Mesendoderm (in vitro differentiated cells): Measurements from ENCODE around the gene ZNF536.
"Not testable (repeated sequence)": the region's sequence is repeated elsewhere in the genome, so short reads cannot be mapped to it uniquely, and the experiment has no call there.

Source experiments
- DNase-seq: peaks from one replicate; pipeline ENCODE4 v3.0.0; 2013
- H2AK5ac ChIP-seq: 2 replicates; pipeline ENCODE4 v1.6.1; 2013; ENCODE audit warnings: low read length, inconsistent platforms
- H2BK120ac ChIP-seq: 2 replicates; pipeline ENCODE4 v1.6.1; 2013; ENCODE audit warnings: low read depth, mild to moderate bottlenecking, low read length, moderate library complexity, mixed read lengths
- H2BK15ac ChIP-seq: replicated peaks from 2 replicates; pipeline ENCODE4 v1.6.1; 2013; ENCODE audit warnings: low read depth, mild to moderate bottlenecking, moderate library complexity
- H2BK5ac ChIP-seq: 2 replicates; pipeline ENCODE4 v1.6.1; 2013; ENCODE audit warnings: low read length, inconsistent platforms
- H3K18ac ChIP-seq: 2 replicates; pipeline ENCODE4 v1.6.1; 2013; ENCODE audit warnings: mild to moderate bottlenecking, low read length, mixed read lengths
- H3K23ac ChIP-seq: one replicate; pipeline ENCODE4 v1.6.1; 2013; ENCODE audit warnings: low read length
- H3K27ac ChIP-seq: 2 replicates; pipeline ENCODE4 v1.5.1; 2013; ENCODE audit warnings: low read depth, mild to moderate bottlenecking, inconsistent platforms, low read length, moderate library complexity
- H3K27me3 ChIP-seq: 2 replicates; pipeline ENCODE4 v1.6.1; 2013; ENCODE audit warnings: low read length, control low read depth, mild to moderate bottlenecking, inconsistent platforms; ENCODE audit not compliant: insufficient read depth, poor library complexity
- H3K36me3 ChIP-seq: 2 replicates; pipeline ENCODE4 v1.6.1; 2013; ENCODE audit warnings: low read length, inconsistent platforms; ENCODE audit not compliant: control insufficient read depth, insufficient read depth
- H3K4ac ChIP-seq: one replicate; pipeline ENCODE4 v1.6.1; 2013; ENCODE audit warnings: low read depth, mild to moderate bottlenecking, low read length, moderate library complexity
- H3K4me1 ChIP-seq: 2 replicates; pipeline ENCODE4 v1.6.1; 2013; ENCODE audit warnings: low read depth, low read length, inconsistent platforms; ENCODE audit not compliant: control insufficient read depth
- H3K4me2 ChIP-seq: 2 replicates; pipeline ENCODE4 v1.6.1; 2013; ENCODE audit warnings: low read length
- H3K4me3 ChIP-seq: 2 replicates; pipeline ENCODE4 v1.5.1; 2013; ENCODE audit warnings: mild to moderate bottlenecking, low read length
- H3K56ac ChIP-seq: one replicate; pipeline ENCODE4 v1.6.1; 2013; ENCODE audit warnings: low read length
- H3K79me1 ChIP-seq: 2 replicates; pipeline ENCODE4 v1.6.1; 2013; ENCODE audit warnings: low read length, inconsistent platforms
- H3K79me2 ChIP-seq: 2 replicates; pipeline ENCODE4 v1.6.1; 2013; ENCODE audit warnings: mild to moderate bottlenecking, low read length; ENCODE audit not compliant: control insufficient read depth, insufficient read depth
- H3K9ac ChIP-seq: 2 replicates; pipeline ENCODE4 v1.6.1; 2013; ENCODE audit warnings: low read length, inconsistent platforms
- H4K5ac ChIP-seq: one replicate; pipeline ENCODE4 v1.6.1; 2013; ENCODE audit warnings: low read length
- H4K8ac ChIP-seq: one replicate; pipeline ENCODE4 v1.6.1; 2013; ENCODE audit warnings: low read depth, mild to moderate bottlenecking, control low read depth, low read length, moderate library complexity
- WGBS: extraction: QIAGEN DNeasy Blood & Tissue Kit; methylation state at CpG from one replicate; pipeline ENCODE4 v1.1.7; 2013; ENCODE audit warnings: low lambda C conversion rate, missing lambda C conversion rate; ENCODE audit not compliant: insufficient coverage; ENCODE audit errors: extremely low coverage; 5-methylcytosine and 5-hydroxymethylcytosine counted together

The ZNF536 gene

DNA sequence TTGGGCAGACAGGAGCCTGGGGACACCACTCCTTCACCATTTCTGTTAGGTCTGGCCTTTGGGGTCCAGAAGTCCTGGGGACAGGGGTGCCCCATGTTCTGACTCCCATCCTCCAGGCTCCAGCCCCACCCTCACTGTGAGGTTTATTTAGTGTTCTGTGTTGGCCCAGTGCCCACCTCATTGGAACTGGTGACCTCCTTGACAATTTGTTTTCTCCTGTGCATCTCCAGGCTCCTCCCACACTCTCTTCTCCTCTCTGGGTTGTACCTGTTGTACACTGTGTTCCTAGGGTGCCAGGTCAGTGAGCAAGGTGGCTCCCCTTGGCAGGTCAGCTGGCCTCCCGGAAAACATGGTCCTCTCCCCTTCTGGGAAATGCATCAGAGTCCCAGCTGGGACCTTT, 110.8 kb downstream of the ZNF536 start:
- Histone ChIP-seq H3K56ac (no peak overlapping the region), H3K36me3 (no peaks in the 10 kb centered on the region), H2BK5ac (no peak overlapping the region), H3K9ac (no peak overlapping the region), H3K4me2 (no peak overlapping the region), H4K5ac (no peak overlapping the region), H3K4ac (no peak overlapping the region), H3K27ac (no peak overlapping the region), H3K27me3 (no peaks in the 10 kb centered on the region), H3K23ac (no peak overlapping the region), H2BK120ac (no peak overlapping the region), H2BK15ac (no peak overlapping the region), H4K8ac (no peak overlapping the region), H3K4me3 (no peak overlapping the region), H3K18ac (no peak overlapping the region), H3K79me2 (no peaks in the 10 kb centered on the region), H2AK5ac (no peak overlapping the region), H3K79me1 (no peaks in the 10 kb centered on the region), H3K4me1 (no peaks in the 10 kb centered on the region)
- no CpG with 5 or more reads among the region's 1 CpG for WGBS
- DNase-seq = no peak

DNA sequence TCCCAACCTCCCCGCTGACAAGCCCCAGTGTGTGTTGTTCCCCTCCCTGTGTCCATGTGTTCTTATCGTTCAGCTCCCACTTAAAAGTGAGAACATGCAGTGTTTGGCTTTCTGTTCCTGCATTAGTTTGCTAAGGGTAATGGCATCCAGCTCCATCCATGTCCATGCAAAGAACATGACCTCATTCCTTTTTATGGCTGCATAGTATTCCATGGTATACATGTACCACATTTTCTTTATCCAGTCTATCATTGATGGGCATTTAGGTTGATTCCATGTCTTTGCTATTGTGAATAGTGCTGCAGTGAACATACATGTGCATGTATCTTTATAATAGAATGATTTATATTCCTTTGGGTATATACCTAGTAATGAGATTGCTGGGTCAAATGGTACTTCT, 114.1 kb downstream of the ZNF536 start:
- H2BK5ac ChIP-seq, H3K9ac ChIP-seq, H4K5ac ChIP-seq, H3K79me1 ChIP-seq, H3K18ac ChIP-seq, H3K27ac ChIP-seq, H3K27me3 ChIP-seq, H3K4me2 ChIP-seq, DNase-seq, H3K36me3 ChIP-seq, H3K4me1 ChIP-seq, H3K79me2 ChIP-seq, H3K56ac ChIP-seq, H3K23ac ChIP-seq, H2AK5ac ChIP-seq, H3K4ac ChIP-seq, H3K4me3 ChIP-seq, H4K8ac ChIP-seq, H2BK15ac ChIP-seq, H2BK120ac ChIP-seq: not testable (repeated sequence)
- WGBS = no CpG with 5 or more reads among the region's 2 CpGs

DNA sequence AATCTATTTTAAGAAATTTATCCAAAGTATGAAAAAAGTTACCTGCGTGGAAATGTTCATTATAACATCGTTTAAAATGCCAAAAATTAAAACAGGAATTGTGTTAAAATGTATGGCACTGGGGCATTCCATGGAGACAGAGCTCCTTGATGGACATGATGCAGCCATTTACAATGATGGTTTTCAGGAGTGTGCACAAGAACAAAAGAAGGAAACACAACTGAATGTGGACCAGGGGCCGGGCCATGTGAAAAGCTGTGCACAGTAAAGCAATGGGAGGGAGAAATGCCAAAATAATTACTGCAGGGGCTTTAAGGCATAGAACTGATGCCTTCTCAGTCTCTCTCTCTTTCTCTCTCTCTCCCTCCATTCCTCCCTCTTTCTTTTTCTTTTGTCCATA, 115.0 kb downstream of the ZNF536 start:
- no CpG with 5 or more reads among the region's 3 CpGs for WGBS
- no peak overlapping the region for H3K23ac ChIP-seq
- no peak overlapping the region for H2AK5ac ChIP-seq
- H3K79me2 ChIP-seq = no peaks in the 10 kb centered on the region
- no peak overlapping the region for H2BK120ac ChIP-seq
- H3K9ac ChIP-seq = no peak overlapping the region
- H3K27ac ChIP-seq = no peak overlapping the region
- H3K56ac ChIP-seq = no peak overlapping the region
- no peaks in the 10 kb centered on the region for H3K36me3 ChIP-seq
- H4K5ac ChIP-seq = no peak overlapping the region
- no peak overlapping the region for H2BK5ac ChIP-seq
- no peaks in the 10 kb centered on the region for H3K79me1 ChIP-seq
- no peak overlapping the region for H3K4me2 ChIP-seq
- no peak overlapping the region for H3K4ac ChIP-seq
- no peak overlapping the region for H2BK15ac ChIP-seq
- DNase-seq = no peak
- no peaks in the 10 kb centered on the region for H3K27me3 ChIP-seq
- no peak overlapping the region for H4K8ac ChIP-seq
- peaks cover 3% of the 10 kb centered on the region for H3K4me1 ChIP-seq
- no peak overlapping the region for H3K18ac ChIP-seq
- no peak overlapping the region for H3K4me3 ChIP-seq

DNA sequence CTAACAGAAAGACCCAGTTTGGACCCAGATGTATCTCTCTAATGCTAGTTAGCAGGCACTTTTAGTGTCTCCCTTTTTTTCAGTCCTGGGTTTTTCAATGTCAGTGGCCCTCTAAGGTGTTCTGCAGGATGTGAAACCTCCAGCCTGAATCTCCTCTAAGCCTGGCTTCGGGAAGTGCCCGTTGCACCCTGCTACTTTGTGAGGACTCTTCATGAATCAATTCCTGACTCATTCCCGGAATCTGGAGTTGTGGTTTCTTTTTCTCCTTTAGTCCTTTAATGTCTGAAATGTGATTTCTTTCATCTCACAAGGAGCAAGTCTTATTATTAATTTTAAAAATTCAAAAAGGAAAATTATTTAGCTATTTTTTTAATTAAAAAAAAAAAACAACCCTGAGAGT, 116.0 kb downstream of the ZNF536 start:
- no peak overlapping the region for H2BK15ac ChIP-seq
- no peaks in the 10 kb centered on the region for H3K36me3 ChIP-seq
- peaks cover 3% of the 10 kb centered on the region for H3K4me1 ChIP-seq
- no peak overlapping the region for H3K18ac ChIP-seq
- H3K9ac ChIP-seq = no peak overlapping the region
- H3K23ac ChIP-seq = no peak overlapping the region
- no CpG with 5 or more reads among the region's 3 CpGs for WGBS
- no peak overlapping the region for H3K4me3 ChIP-seq
- no peaks in the 10 kb centered on the region for H3K27me3 ChIP-seq
- H3K4me2 ChIP-seq = no peak overlapping the region
- no peaks in the 10 kb centered on the region for H3K79me1 ChIP-seq
- no peak overlapping the region for H2AK5ac ChIP-seq
- H3K27ac ChIP-seq = no peak overlapping the region
- H3K79me2 ChIP-seq = no peaks in the 10 kb centered on the region
- H4K8ac ChIP-seq = no peak overlapping the region
- H2BK5ac ChIP-seq = no peak overlapping the region
- no peak overlapping the region for H3K56ac ChIP-seq
- no peak overlapping the region for H2BK120ac ChIP-seq
- no peak overlapping the region for H3K4ac ChIP-seq
- H4K5ac ChIP-seq = no peak overlapping the region
- no peak for DNase-seq

DNA sequence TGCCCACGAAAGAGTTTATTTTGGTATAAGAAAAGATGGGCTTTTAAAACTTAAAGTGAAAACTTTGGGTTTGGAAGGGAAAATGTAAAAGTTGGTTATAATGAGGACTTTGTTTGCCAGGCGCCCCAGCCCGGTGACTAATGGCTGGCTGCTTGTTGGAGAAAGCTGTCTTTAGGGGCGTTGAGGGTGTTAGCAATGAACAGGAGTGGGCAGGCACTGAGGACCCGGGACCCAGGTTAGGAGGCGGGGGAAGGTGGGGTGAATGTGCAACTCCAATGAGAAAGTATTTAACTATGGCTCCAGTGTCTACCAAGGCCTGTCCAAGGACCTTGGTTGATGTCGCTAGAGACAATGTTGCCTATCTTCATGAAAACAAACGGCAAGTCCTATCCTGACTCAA, 118.6 kb downstream of the ZNF536 start:
- Histone ChIP-seq H2BK120ac (no peak overlapping the region), H3K27me3 (no peaks in the 10 kb centered on the region), H4K5ac (no peak overlapping the region), H3K4me3 (no peak overlapping the region), H4K8ac (no peak overlapping the region), H3K56ac (no peak overlapping the region), H3K27ac (no peak overlapping the region), H3K4ac (no peak overlapping the region), H3K18ac (no peak overlapping the region), H2BK15ac (no peak overlapping the region), H3K79me2 (no peaks in the 10 kb centered on the region), H3K36me3 (no peaks in the 10 kb centered on the region), H3K9ac (no peak overlapping the region), H3K4me2 (no peak overlapping the region), H3K4me1 (peaks cover 3% of the 10 kb centered on the region), H2AK5ac (no peak overlapping the region), H2BK5ac (no peak overlapping the region), H3K23ac (no peak overlapping the region), H3K79me1 (no peaks in the 10 kb centered on the region)
- WGBS = no CpG with 5 or more reads among the region's 8 CpGs
- DNase-seq = no peak

DNA sequence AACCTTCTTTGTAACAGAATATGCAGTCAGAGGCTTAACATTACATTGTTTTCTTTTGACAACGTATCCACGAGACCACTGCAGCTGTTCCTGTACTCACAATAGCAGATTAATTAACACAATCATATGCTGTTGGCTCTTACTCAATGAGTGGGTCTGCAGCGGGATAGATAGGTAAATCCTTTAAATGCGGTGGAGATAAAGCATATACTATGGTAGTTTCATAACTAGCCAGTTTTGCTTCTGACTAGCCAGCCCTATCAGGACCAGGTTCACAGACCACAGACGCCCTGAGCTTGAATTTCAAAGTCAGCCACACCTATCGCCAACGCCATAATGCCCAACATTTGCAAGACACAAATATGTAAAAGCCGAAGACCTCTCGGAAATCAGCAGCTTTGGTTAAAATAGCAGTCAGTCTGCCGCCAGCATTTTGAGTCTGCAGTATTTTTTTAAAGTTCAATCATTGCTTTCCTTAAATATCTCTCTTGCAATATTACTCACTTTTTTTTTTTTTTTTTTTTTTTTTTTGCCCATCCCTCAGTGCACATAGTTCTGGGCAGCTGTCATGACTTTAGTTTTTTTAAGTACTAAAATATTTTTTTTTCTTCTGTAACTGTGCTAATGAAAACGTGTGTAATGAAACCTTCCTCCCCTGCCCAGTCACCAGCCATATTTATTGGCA, 120.5 kb downstream of the ZNF536 start:
- DNase-seq = no peak
- H3K23ac ChIP-seq = no peak overlapping the region
- no peak overlapping the region for H4K5ac ChIP-seq
- H3K56ac ChIP-seq = no peak overlapping the region
- H3K36me3 ChIP-seq = no peaks in the 10 kb centered on the region
- H3K9ac ChIP-seq = no peak overlapping the region
- no peak overlapping the region for H3K27ac ChIP-seq
- no peak overlapping the region for H3K18ac ChIP-seq
- no peaks in the 10 kb centered on the region for H3K79me2 ChIP-seq
- H3K4me2 ChIP-seq = no peak overlapping the region
- H3K4me1 ChIP-seq = peaks cover 3% of the 10 kb centered on the region
- H3K27me3 ChIP-seq = no peaks in the 10 kb centered on the region
- no CpG with 5 or more reads among the region's 11 CpGs for WGBS
- H3K79me1 ChIP-seq = no peaks in the 10 kb centered on the region
- H2AK5ac ChIP-seq = no peak overlapping the region
- H2BK120ac ChIP-seq = no peak overlapping the region
- no peak overlapping the region for H3K4me3 ChIP-seq
- H2BK15ac ChIP-seq = no peak overlapping the region
- no peak overlapping the region for H3K4ac ChIP-seq
- H4K8ac ChIP-seq = no peak overlapping the region
- no peak overlapping the region for H2BK5ac ChIP-seq
